ENCODE measurements around the gene PIGO.

The PIGO gene

GRCh38 chr9:35071814-35072460 is 24.5 kb downstream of the PIGO start:
- peak overlapping the region; percentile 90 for H3K4me3 ChIP-seq (ENCODE audit: low read depth, low read length)
- TF ChIP-seq CTCF (IDR thresholded peaks at IDR 0.05; ENCODE audit: insufficient read depth, low read depth, low read length, missing control alignments): peak; percentile 29
- DNase-seq (ENCODE audit: low read depth): peak; percentile 94

GRCh38 chr9:35070823-35071813 is 25.3 kb downstream of the PIGO start:
- DNase-seq (ENCODE audit: low read depth): no peak
- no peak for TF ChIP-seq CTCF (IDR thresholded peaks at IDR 0.05; ENCODE audit: insufficient read depth, low read depth, low read length, missing control alignments)
- H3K4me3 ChIP-seq (ENCODE audit: low read depth, low read length): peak overlapping the region; percentile 90

GRCh38 chr9:35069020-35069419 is 27.4 kb downstream of the PIGO start:
- no peak for TF ChIP-seq CTCF (IDR thresholded peaks at IDR 0.05; ENCODE audit: insufficient read depth, low read depth, low read length, missing control alignments)
- DNase-seq (ENCODE audit: low read depth): no peak
- H3K4me3 ChIP-seq (ENCODE audit: low read depth, low read length): no peak overlapping the region

- TF ChIP-seq CTCF (IDR thresholded peaks at IDR 0.05; ENCODE audit: insufficient read depth, low read depth, low read length, missing control alignments): no peak
- no peak for DNase-seq (ENCODE audit: low read depth)
- no peak overlapping the region for H3K4me3 ChIP-seq (ENCODE audit: low read depth, low read length)
Measured at GRCh38 chr9:35067056-35067455, 29.3 kb downstream of the PIGO start.

GRCh38 chr9:35060548-35061207 is 35.7 kb downstream of the PIGO start:
- TF ChIP-seq CTCF (IDR thresholded peaks at IDR 0.05; ENCODE audit: insufficient read depth, low read depth, low read length, missing control alignments): no peak

GRCh38 chr9:35059438-35059837 is 37.0 kb downstream of the PIGO start:
- TF ChIP-seq CTCF (IDR thresholded peaks at IDR 0.05; ENCODE audit: insufficient read depth, low read depth, low read length, missing control alignments): no peak

More at GRCh38 chr9:35060548-35061207, 35.7 kb downstream of the PIGO start:
- H3K4me3 ChIP-seq (ENCODE audit: low read depth, low read length): no peak overlapping the region
- DNase-seq (ENCODE audit: low read depth): no peak

More at GRCh38 chr9:35059438-35059837, 37.0 kb downstream of the PIGO start:
- no peak for DNase-seq (ENCODE audit: low read depth)
- H3K4me3 ChIP-seq (ENCODE audit: low read depth, low read length): no peak overlapping the region
